ENCODE measurements around the gene LNX2. TPM values are rescaled to one million over a fixed set of nuclear protein-coding genes. Genes with fewer than 3 reads are reported as not detected.

LNX2 gene
- total RNA-seq, 2 donors from 2014 or later = 13.9 to 15.6 TPM

DNA sequence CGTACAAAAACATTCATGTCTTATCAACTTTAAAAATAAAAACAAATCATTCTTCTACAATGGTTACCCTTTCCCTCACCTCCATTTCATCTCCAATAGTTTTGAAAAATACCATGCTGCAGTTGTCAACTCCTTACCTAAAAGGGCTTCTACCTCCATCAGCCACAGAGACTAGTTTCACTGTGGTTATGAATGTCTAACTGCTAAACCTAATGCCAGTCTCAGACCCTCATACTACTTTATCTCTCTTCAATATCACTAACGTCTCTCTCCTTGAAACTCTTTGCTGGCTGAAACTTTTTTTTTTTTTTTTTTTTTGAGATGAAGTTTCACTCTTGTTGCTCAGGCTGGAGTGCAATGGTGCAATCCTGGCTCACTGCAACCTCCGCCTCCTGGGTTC is 27.1 kb downstream of the LNX2 start:
- Mint-ChIP-seq H3K4me1 (no peaks in the 10 kb centered on the region), H3K36me3 (ENCODE audit: low read depth) (no peaks in the 10 kb centered on the region), H3K27me3 (ENCODE audit: insufficient read depth) (no peaks in the 10 kb centered on the region), H3K27ac (no peak overlapping the region), H3K9me3 (peaks cover 2% of the 10 kb centered on the region), H3K4me3 (no peak overlapping the region)
- H3K9me3 ChIP-seq (ENCODE audit: control insufficient read depth, low read length) = peaks cover 7% of the 10 kb centered on the region
- H3K4me3 ChIP-seq (ENCODE audit: low read length) = no peak overlapping the region
- H3K36me3 ChIP-seq (ENCODE audit: control insufficient read depth, insufficient read depth, low read length) = no peaks in the 10 kb centered on the region
- no peaks in the 10 kb centered on the region for H3K27me3 ChIP-seq (ENCODE audit: control insufficient read depth, insufficient read depth, low read length, poor library complexity, severe bottlenecking)
- no peak overlapping the region for H3K27ac ChIP-seq (ENCODE audit: low read depth, low read length)
- DNase-seq = no peak
- H3K9ac ChIP-seq (ENCODE audit: extremely low read depth, low read length, poor library complexity, severe bottlenecking) = no peak overlapping the region
- peaks cover 3% of the 10 kb centered on the region for H3K4me1 ChIP-seq (ENCODE audit: control insufficient read depth, insufficient read depth, low read length)
- 79 to 97% methylated on average over 1 to 3 of the region's 3 CpGs for WGBS, 2 experiments (ENCODE audit: insufficient coverage in 1 of 2, insufficient read length in 1 of 2)
- TF ChIP-seq, protein P1, sequence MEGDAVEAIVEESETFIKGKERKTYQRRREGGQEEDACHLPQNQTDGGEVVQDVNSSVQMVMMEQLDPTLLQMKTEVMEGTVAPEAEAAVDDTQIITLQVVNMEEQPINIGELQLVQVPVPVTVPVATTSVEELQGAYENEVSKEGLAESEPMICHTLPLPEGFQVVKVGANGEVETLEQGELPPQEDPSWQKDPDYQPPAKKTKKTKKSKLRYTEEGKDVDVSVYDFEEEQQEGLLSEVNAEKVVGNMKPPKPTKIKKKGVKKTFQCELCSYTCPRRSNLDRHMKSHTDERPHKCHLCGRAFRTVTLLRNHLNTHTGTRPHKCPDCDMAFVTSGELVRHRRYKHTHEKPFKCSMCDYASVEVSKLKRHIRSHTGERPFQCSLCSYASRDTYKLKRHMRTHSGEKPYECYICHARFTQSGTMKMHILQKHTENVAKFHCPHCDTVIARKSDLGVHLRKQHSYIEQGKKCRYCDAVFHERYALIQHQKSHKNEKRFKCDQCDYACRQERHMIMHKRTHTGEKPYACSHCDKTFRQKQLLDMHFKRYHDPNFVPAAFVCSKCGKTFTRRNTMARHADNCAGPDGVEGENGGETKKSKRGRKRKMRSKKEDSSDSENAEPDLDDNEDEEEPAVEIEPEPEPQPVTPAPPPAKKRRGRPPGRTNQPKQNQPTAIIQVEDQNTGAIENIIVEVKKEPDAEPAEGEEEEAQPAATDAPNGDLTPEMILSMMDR (conservative IDR thresholded peaks at IDR 0.05) = no peak

DNA sequence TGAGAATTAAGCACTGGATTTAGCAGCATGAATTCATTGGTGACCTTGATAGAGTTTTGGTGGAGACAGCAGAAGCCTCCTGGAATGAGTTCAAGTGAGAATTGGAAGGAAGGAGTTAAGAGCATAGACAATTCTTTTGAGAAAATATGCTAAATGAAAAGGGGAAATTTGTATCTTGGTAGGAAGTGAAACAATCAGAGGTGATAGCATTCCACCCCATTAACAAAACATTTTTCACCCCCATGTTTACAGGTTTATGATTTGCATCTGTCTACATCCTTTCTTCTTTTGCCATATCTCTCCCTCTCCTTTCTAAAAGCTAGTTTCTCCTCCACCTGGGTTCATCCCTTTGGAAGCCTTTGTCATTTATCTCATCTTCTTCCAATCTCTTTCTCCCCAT is 27.5 kb downstream of the LNX2 start:
- Mint-ChIP-seq H3K27me3 (ENCODE audit: insufficient read depth) (no peaks in the 10 kb centered on the region), H3K36me3 (ENCODE audit: low read depth) (no peaks in the 10 kb centered on the region), H3K27ac (no peak overlapping the region), H3K9me3 (peaks cover 4% of the 10 kb centered on the region), H3K4me1 (no peaks in the 10 kb centered on the region), H3K4me3 (no peak overlapping the region)
- no peaks in the 10 kb centered on the region for H3K27me3 ChIP-seq (ENCODE audit: control insufficient read depth, insufficient read depth, low read length, poor library complexity, severe bottlenecking)
- no peak overlapping the region for H3K27ac ChIP-seq (ENCODE audit: low read depth, low read length)
- peaks cover 3% of the 10 kb centered on the region for H3K4me1 ChIP-seq (ENCODE audit: control insufficient read depth, insufficient read depth, low read length)
- no peaks in the 10 kb centered on the region for H3K36me3 ChIP-seq (ENCODE audit: control insufficient read depth, insufficient read depth, low read length)
- TF ChIP-seq, protein P1 (conservative IDR thresholded peaks at IDR 0.05) = no peak
- H3K9me3 ChIP-seq (ENCODE audit: control insufficient read depth, low read length) = peaks cover 10% of the 10 kb centered on the region
- no peak overlapping the region for H3K4me3 ChIP-seq (ENCODE audit: low read length)
- no peak for DNase-seq
- H3K9ac ChIP-seq (ENCODE audit: extremely low read depth, low read length, poor library complexity, severe bottlenecking) = no peak overlapping the region

DNA sequence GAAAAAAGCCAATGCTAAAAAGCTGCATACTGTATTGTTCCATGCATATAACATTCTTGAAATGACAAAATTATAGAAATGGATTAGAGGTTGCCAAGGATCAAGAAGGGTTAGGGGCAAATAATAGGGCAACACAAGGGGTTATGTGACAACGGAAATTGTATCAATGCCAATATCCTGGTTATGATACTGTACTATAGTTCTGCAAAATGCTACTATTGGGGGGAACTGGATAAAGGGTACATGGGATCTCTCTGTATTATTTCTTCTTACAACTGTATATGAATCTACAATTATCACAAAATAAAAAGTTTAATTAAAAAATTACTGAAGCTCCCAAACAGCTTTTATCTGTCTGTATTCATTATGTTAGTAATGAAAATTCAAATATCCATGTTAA is 31.9 kb downstream of the LNX2 start:
- Histone ChIP-seq H3K9me3 (ENCODE audit: control insufficient read depth, low read length) (peaks cover 10% of the 10 kb centered on the region), H3K27ac (ENCODE audit: low read depth, low read length) (no peak overlapping the region), H3K9ac (ENCODE audit: extremely low read depth, low read length, poor library complexity, severe bottlenecking) (no peak overlapping the region), H3K4me3 (ENCODE audit: low read length) (no peak overlapping the region), H3K27me3 (ENCODE audit: control insufficient read depth, insufficient read depth, low read length, poor library complexity, severe bottlenecking) (no peaks in the 10 kb centered on the region), H3K36me3 (ENCODE audit: control insufficient read depth, insufficient read depth, low read length) (no peaks in the 10 kb centered on the region), H3K4me1 (ENCODE audit: control insufficient read depth, insufficient read depth, low read length) (no peaks in the 10 kb centered on the region)
- H3K4me1 Mint-ChIP-seq = no peaks in the 10 kb centered on the region
- 92% methylated on average over 1 of the region's 1 CpG; no CpG with 5 or more reads in 1 of the 2 experiments for WGBS, 2 experiments (ENCODE audit: insufficient coverage in 1 of 2, insufficient read length in 1 of 2)
- peaks cover 2% of the 10 kb centered on the region for H3K36me3 Mint-ChIP-seq (ENCODE audit: low read depth)
- TF ChIP-seq, protein P1 (conservative IDR thresholded peaks at IDR 0.05) = no peak
- H3K4me3 Mint-ChIP-seq = no peak overlapping the region
- no peaks in the 10 kb centered on the region for H3K27me3 Mint-ChIP-seq (ENCODE audit: insufficient read depth)
- no peak overlapping the region for H3K27ac Mint-ChIP-seq
- DNase-seq = no peak
- peaks cover 4% of the 10 kb centered on the region for H3K9me3 Mint-ChIP-seq

Measured in endodermal cell (in vitro differentiated cells).